AG09319 (cell line): Measurements from ENCODE around the gene GDAP2.
A peak's percentile ranks its signal among the peaks of the same experiment; 100 is the strongest.
"Not testable (repeated sequence)": the region's sequence is repeated elsewhere in the genome, so short reads cannot be mapped to it uniquely, and the experiment has no call there.

Source experiments
- DNase-seq: peaks from one replicate; pipeline ENCODE4 v3.0.0-alpha.2; 2010; ENCODE audit warnings: low read depth; ENCODE audit errors: extremely low read depth
- CTCF ChIP-seq: IDR thresholded peaks from 2 replicates; pipeline ENCODE4 v1.5.1; 2011; ENCODE audit warnings: low read depth, mild to moderate bottlenecking, inconsistent platforms, low read length, moderate library complexity

GDAP2 gene

GRCh38 chr1:117860896-117861610 lies 68.4 kb downstream of the GDAP2 start:
- peak; percentile 42 for DNase-seq

GRCh38 chr1:117859901-117860300 lies 69.5 kb downstream of the GDAP2 start:
- TF ChIP-seq CTCF: no peak
- no peak for DNase-seq

More at GRCh38 chr1:117860896-117861610, 68.4 kb downstream of the GDAP2 start:
- TF ChIP-seq CTCF: no peak

GRCh38 chr1:117857418-117857817 lies 72.0 kb downstream of the GDAP2 start:
- DNase-seq: no peak
- no peak for TF ChIP-seq CTCF

- no peak for DNase-seq
- no peak for TF ChIP-seq CTCF
Measured at GRCh38 chr1:117852853-117853553, 76.4 kb downstream of the GDAP2 start.

GRCh38 chr1:117851687-117852086 lies 77.7 kb downstream of the GDAP2 start:
- DNase-seq: no peak
- no peak for TF ChIP-seq CTCF

GRCh38 chr1:117846674-117847425 lies 82.6 kb downstream of the GDAP2 start:
- no peak for TF ChIP-seq CTCF
- DNase-seq: no peak

- not testable (repeated sequence) for DNase-seq
Measured at GRCh38 chr1:117844478-117844877, 84.9 kb downstream of the GDAP2 start.
